ENCODE results near the gene ENPP5.
"Not testable (repeated sequence)": the region's sequence is repeated elsewhere in the genome, so short reads cannot be mapped to it uniquely, and the experiment has no call there.

Gene ENPP5

DNA sequence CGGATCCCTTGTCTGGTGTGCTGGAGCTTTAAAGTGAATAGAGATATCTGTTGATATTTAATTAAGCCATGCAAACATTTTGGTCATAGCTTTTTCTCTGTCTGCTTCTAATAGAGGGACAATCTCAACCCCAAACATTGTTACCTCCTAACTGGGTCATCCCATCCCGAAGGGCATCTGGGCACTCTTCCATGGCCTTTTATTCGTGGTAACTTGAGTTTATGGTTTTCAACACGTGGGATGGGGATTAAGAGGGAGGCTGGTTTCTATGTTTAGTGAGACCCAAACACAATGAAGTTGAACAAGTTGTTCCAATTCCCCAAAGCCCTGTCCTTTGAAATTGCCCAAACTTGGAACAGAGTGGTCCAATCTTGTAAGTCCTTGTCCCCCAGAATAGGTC is 1.4 kb upstream of the ENPP5 start:
- no peak for DNase-seq

DNA sequence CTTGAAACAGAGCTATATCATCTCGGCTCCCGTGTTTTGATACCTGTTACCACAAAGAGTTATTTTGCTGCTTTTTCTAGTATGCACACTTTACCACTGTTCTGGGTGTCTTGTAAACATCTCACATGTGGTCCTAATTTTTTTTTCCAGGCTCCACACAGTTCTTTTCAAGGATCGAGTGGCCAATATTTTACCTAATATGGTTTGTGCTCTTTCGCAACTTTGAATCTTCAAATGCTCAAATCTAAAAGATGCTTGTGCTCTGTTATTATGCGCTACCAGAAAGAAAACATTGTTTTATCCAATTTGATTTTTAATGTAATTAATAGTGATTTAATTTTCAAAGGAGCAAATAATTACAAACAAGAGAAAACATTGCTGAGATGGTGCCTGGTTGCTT is 10.7 kb downstream of the ENPP5 start:
- DNase-seq, result no peak

DNA sequence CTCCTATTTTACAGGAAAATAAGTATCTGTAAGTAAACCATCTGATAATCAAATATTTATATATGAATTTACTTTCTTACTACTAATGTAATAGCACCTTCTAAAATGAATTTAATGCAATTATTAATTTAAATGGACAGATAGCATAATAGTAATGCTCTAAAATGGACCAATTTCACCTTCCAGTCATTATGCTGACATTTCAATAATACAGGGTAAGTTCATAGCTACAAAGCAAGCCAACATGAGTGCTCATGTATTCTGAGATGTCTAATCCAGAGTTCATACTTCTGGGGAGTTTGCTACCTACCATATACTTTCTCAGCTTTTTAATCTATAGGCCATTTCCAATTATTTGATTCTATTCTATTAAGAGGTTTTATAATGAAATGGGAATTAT is 11.6 kb downstream of the ENPP5 start:
- DNase-seq, result no peak

DNA sequence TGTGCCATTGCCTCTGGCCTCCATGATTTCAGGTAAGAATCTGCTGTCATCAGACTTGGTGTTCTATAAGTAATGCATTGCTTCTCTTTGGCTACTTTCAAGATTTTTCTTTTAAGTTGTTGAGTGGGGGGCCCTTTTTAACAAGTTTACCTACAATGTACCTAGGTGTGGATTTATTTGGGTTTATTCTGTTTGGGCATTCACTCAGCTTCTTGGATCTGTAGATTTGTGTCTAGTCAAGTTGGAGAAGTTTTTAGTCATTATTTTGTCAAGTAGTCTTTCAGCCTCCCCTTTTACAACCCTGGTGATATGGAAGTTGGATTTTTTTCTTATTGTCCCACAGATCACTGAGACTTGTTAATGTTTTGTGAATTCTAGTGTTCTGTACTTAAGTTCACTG is 14.1 kb downstream of the ENPP5 start:
- no peak for DNase-seq

DNA sequence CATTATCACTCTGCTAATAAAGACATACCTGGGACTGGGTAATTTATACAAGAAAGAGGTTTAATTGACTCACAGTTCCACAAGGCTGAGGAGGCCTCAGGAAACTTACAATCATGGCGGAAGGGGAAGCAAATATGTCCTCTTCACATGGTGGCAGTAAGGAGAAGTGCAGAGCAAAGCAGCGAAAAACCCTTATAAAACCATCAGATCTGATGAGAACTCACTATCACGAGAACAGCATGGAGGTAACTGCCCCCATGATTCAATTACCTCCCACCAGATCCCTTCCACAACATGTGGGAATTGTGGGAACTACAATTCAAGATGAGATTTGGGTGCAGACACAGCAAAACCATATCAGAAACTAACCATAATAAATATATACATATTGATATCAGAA is 21.7 kb downstream of the ENPP5 start:
- DNase-seq, result not testable (repeated sequence)

DNA sequence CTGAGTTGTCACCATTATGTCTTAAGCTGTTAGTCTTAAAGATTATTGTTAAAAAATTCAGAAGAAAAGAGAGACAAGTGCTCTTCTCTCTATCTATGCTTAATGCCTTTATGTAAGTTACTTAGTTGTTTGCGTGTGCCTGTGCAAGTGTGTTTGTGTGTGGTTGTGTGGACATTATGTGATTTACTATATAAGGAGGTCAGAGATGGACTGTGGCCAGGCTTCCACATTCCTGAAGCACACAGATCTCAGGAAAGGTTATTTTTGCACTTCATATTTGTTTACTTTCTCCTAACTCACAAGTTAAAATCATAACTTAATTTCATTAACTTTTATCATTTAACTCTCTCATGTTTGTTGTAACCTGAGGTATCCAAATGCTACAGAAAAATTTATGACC is 26.5 kb downstream of the ENPP5 start:
- DNase-seq, result no peak

DNA sequence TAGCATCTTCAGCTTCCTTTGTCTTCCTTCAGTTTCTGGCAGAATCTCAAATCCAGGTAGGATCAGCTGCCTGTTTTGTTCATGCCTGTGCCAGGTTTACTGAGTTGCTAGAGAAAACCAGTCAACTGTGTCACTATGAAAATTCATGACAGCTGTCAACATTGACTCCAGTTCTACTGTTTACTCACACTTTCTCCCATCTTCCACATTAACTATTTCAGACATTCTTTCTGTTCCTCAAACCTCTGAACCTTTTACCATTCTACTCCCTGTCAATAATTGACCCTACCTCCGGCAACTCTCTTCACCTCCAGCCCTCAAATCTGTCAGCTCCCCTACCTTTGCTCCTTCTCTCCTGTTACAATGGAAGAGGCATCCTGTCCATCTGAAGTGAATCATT is 32.5 kb downstream of the ENPP5 start:
- no peak for DNase-seq

DNA sequence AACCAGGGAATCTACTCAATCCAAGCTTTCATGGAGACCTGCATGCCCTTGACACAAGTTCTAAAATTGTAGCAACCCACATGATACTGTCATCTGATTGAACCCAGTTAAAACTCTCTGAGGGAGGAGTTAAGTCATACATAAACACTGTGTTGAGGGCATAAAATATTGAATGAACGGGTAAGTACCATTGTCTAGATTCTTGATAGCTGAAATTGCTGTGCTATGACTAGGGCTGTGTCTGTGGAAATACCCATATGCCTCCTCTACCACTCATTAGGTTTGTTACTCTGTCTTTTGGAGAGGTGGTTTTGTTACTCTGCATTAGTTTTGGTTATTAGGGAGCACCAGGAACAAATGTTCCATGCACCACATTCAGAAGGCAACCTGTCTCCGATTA is 33.4 kb downstream of the ENPP5 start:
- DNase-seq, result no peak

DNA sequence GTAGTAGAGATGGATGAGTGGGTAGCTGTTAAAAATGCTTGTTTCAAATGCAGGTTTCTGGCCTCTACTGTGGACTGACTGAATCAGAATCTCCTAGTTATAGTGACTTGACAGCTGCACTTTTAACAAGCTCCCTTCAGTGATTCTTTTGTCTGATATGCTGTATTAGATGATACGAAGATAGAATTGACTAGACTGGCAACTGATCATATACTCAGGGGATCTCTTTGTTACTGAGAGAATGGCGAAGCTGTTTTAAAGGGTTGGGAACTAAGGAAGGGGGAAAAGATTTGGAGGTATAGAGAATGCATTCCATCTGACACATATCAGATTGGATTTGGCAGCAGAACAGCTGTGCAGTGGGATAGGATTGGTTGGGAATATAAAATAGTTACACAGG is 33.9 kb downstream of the ENPP5 start:
- no peak for DNase-seq

DNA sequence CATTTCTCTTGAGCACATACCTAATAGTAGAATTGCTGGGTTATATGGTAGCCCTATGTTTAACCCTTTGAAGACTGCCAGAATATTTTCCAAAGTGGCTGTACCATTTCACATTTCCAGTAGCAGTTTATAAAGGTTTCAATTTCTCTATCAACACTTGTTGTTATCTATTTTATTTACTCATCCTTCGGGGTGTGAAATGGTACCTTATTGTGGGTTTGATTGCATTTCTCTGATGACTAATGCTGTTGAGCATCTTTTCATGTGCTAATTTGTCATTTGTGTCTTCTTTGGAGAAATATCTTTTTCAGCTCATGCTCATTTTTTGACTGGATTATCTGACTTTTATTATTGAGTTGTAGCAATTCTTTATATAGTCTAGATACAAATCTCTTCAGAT is 35.6 kb downstream of the ENPP5 start:
- DNase-seq, result no peak

DNA sequence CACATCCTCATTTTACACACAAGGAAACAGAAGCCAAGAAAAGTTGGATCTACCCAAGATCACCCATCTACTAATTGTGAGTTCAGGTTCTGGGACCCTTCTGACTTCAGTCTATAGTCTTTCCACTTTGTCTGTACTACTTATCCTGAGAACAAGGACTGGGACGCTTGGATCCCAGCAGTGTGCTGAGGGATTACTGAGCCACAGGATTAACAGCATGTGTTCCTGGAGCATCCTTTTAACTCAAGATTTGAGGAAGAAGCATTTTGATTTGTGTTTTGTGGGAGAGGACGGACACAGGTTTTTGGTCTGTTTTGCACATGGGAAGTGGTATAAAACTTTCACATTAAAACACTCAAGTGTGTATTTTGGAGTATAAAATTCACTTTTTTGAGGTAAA is 36.6 kb downstream of the ENPP5 start:
- DNase-seq, result no peak

DNA sequence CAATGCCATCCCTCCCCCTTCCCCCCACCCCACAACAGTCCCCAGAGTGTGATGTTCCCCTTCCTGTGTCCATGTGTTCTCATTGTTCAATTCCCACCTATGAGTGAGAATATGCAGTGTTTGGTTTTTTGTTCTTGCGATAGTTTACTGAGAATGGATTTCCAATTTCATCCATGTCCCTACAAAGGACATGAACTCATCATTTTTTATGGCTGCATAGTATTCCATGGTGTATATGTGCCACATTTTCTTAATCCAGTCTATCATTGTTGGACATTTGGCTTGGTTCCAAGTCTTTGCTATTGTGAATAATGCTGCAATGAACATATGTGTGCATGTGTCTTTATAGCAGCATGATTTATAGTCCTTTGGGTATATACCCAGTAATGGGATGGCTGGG is 39.5 kb downstream of the ENPP5 start:
- DNase-seq, result not testable (repeated sequence)

DNA sequence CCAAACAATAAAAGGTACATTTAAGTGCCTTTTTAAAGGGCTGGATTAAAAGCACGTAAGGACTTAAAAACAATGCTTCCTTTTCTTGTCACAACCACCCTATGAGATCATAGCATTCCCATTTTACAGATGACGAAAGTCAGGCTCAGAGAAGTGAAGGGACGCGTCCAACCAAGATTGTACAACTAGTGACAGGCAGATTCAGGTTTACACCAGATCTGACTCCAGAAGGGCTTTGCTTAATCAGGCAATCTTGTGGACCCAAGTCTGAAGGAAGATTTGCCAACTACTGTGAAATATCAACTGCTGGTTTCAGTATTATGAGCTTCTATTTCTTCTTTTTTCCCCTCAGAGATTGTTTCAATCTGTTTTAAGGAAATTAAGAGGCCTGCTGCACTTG is 40.1 kb downstream of the ENPP5 start:
- DNase-seq, result no peak

DNA sequence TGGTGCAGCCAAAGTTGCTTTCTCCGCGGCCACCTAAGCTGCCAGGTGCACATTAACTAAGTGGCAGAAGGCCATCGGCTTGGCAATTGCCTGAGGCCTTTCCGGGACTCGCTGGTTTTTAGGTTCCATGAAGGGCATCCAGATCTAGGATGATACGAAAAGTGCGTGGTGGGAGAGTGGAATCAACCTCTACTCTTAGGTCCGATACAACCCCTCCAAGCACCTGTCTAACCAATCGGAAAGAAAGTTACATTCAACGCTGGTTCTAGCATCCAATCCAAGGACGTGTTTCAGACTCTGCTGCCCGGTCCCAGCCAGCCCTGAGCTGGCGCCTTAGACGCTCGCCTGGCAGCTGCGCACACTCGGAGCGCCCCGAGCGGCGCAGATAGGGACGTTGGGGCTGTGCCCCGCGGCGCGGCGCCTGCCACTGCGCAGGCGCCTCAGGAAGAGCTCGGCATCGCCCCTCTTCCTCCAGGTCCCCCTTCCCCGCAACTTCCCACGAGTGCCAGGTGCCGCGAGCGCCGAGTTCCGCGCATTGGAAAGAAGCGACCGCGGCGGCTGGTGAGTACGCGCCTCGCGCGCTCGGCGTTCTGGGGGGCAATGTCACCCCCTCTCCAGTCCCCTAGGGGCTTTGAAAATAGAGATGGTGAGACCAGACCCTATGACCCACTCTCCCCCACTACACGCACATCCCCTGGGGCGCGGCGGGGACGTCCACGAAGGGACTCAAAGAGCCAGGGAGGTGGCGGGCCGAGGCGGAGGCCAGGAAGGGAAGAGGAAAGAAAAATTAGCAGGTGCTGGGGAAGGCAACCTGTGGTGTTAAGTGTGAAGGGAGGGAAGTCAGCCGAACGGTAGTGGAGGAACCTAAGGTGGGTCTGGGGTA is 40.9 kb downstream of the ENPP5 start, which contains the start of gene ENPP4:
ENPP4 (plus strand) TSS at position 361 of the 883 bp plus-strand sequence. CDS start 9,595 bp downstream, outside the sequence.
- DNase-seq, result peak; percentile 86 to 97

DNA sequence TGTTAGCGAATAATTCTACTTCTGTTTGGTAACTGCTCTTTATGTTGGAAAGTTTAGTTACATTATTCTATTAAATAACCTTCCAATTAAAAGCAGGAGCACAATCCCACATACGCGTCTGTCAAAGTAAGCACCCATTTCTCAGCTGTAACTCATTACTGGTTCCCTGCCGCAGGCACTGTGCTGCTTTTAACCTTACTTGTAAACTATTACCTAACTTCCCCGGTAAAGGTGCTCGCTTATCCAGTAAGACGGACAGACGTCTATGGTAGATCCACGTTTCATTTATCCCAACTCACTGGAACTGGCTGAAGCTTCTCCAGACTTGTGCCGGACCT is 41.5 kb downstream of the ENPP5 start:
- DNase-seq, result no peak

DNA sequence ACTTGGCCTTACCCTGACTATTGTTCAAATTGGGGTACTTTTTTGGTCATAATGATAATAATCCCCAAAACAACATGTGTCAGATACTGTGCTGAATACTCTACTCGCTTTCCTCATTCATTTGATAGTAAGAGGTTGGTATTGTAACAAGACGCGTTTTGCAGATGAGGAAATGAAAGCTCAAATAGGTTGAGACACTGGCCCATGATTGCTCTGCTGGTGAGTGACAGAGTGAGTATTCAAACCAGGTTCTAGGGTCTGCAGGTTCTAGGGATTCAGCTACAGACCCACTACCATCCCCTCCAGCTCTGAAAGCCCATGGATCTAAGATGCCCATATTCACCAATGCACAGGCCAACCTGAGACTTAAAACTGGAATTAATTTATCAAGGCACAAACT is 42.3 kb downstream of the ENPP5 start:
- DNase-seq, result no peak

DNA sequence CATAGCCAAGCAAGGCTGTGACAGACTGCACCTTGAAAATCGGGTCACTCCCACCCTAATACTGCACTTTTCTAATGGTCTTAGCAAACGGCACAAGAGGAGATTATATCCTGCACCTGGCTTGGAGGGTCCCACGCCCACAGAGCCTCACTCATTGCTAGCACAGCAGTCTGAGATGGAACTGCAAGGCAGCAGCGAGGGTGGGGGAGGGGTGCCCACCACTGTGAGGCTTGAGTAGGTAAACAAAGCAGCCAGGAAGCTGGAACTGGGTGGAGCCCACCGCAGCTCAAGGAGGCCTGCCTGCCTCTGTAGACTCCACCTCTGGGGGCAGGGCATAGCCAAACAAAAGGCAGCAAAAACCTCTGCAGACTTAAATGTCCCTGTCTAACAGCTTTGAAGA is 51.1 kb downstream of the ENPP5 start:
- DNase-seq, result not testable (repeated sequence)

DNA sequence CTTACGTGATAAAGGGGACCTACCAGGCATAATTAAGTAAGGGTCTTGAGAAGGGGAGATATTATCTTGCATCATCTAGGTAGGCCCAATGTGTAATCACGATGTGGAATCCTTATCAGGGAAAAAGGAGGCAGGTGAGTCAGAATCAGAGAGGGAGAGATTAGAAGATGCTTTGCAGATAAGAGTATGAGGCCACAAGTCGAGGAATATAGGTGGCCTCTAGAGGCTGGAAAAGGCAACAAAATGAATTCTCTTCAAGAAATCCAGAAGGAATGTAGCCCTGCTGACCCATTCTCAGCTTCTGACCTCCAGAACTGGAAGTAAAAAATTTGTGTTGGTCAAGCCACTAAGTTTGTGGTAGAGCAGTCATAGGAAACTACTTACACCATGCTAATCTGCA is 51.9 kb downstream of the ENPP5 start:
- DNase-seq, result no peak

DNA sequence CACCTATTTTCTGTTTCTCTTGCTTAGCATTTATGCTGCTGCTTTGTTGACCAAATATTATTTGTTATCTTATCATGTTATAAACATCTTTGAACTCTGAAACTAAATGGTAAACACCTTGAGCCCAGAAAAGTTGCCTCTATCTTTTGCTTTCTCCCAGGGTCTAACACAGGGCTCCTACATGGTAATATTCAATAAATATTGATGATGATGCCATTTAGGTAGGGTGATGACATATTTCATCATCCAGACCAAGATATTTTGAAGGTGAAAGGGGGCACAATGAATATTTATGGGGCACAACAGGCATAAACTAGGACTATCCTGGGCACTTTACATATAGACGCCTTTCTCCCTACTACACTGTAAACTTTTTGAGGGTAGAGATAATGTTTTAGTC is 52.6 kb downstream of the ENPP5 start:
- DNase-seq, result no peak

DNA sequence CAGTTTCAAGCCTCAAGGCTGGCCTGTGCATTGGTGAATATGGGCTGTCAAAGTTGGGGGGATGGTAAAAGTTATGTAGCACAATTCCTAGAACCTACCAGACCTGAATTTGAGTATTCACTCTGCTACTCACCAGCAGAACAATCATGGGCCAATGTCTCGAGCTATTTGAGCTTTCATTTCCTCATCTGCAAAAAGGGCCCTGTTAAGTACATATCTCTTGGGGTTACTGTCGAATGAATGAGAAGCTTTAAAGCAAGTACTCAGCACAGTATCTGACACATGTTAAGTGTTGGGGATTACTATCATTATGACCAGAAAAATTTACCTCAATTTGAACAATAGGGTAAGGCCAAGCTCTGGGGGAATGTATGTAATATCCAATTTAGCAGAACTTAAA is 54.5 kb downstream of the ENPP5 start:
- DNase-seq, result no peak

DNA sequence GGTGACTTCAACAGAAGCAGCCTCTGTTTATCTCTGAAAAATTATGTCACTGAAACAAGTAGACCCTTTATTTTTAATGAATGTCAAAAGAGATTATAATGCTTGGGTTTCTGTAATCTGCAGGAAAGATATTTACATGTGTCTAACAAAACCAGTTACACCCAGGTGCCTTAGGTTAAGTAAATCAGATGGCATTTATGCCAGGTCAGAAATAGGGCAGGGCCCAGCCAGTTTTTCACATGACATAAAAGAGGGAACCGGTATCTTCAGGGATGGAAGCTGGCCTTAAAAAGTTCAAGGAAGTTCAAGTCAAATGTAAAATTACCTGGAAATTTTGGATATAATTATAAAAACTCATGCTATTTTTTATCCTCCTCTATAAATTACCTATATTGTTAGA is 55.1 kb downstream of the ENPP5 start:
- DNase-seq, result no peak

DNA sequence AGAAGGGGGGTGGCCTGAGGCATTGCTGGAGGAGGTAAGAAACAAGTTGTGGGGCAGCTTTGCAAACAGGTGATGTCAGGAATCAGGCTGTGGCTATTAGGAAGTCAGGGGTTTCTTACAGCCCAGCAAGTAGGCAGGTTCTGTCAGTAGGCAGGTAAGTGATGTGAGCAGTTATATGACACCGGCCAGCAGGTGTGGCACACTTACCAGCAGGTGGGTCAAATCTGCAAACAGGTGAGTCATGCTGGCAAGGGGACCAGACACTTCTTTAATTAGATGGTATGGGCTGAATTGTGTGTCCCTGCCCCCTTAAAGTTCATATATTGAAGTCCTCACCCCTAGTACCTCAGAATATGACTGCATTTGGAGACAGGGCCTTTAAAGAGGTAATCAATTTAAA is 57.4 kb downstream of the ENPP5 start:
- no peak for DNase-seq

Data from SW 1271 (cell line).